SK-N-DZ (cell line): ENCODE data around the gene RNH1.

Experiments
- DNase-seq: peaks from one replicate; pipeline ENCODE4 v3.0.0-alpha.2; 2015; ENCODE audit warnings: low spot score

The RNH1 gene

DNA sequence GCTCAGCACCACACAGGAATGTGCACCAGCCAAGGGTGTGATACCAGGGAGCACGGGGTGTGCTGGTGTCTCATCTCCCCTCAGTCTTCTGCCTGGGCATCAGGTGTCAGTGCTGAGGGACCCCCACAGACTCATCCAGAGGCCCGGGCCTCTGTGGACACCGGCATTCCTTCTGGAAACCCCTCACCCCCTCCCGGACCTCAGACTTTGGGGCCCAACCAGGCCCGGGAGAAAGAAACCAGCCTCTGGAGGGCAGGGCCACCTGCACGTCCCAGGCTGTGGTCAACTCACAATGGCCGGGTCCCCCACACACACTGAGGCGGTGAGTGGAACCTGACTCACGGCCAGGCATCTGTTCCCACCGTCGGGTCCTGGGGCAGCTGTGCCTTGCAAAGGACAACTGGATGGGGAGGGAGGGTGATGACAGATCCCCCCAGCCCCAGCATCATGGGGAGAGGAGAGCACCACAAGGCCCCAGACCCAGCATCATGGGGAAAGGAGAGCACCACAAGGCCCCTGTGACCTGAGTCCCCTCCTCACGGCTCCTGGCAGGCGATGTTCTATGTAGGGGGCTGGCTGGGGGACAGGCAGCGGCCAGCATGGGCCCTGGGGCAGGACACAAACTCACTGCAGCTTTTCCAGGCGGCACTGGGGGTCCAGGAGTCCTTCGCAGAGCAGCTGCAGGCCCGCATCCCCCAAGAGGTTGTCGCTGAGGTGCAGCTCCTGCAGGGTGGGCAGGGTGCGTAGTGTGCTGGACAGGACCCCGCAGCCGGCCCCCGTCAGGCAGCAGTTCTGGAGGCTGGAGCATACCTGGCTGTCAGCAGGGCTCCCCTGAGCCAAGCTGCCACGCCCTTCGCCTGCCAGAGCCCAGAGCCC is 7.6 kb downstream of the RNH1 start:
- DNase-seq = no peak

GRCh38 chr11:498297-499181 is 8.5 kb downstream of the RNH1 start:
- no peak for DNase-seq

DNA sequence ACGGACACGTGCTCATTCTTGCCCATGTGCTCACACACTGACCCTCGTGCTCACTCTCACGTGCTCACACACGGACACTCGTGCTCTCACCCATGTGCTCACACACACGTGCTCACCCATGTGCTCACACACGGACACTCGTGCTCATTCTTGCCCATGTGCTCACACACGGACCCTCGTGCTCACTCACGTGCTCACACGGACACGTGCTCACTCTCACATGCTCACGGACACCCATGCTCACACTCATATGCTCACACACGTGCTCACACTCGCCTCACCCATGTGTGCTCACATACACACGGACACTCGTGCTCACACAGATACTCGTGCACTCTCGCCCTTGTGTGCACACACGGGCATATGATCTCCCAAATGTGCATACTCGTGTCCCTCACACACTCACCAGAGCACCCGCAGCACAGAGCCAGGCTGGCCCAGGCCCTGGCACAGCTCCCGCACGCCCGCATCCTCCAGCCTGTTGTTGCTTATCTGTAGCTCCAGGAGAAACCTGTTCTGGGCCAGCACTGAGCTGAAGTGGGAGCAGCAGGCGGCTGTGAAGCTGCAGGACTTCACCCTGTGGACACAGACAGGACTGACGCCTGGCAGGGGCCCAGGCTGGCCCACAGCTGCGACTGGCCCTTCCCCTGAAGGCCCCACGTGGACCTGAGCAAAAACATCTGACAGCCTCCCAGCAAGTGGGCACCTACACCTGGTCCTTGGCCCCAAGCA is 9.3 kb downstream of the RNH1 start:
- no peak for DNase-seq

DNA sequence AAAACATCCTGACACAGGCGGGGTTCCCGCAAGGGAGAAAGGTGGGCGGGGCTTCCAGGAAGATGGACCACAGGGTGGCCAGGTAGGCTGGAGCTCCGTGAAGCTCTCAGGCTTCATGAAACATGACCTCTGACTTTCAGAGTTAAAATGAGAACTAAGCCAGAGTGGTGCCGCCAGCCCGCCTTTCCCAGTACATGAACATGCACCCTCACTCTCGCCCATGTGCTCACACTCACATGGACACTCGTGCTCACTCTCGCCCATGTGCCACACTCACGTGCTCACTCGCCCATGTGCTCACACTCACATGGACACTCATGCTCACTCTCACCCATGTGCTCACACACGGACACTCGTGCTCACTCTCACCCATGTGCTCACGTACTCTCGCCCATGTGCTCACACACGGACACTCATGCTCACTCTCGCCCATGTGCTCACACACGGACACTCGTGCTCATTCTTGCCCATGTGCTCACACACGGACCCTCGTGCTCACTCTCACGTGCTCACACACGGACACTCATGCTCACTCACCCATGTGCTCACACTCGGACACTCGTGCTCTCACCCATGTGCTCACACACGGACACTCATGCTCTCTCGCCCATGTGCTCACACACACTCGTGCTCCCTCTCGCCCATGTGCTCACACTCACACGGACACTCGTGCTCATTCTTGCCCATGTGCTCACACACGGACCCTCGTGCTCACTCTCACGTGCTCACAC is 10.0 kb downstream of the RNH1 start:
- DNase-seq = no peak

- no peak for DNase-seq
Measured at GRCh38 chr11:495537-495931, 11.5 kb downstream of the RNH1 start.

GRCh38 chr11:494761-495536 is 12.1 kb downstream of the RNH1 start:
- DNase-seq = no peak

- DNase-seq = no peak
Measured at GRCh38 chr11:492427-493226, 14.4 kb downstream of the RNH1 start.

DNA sequence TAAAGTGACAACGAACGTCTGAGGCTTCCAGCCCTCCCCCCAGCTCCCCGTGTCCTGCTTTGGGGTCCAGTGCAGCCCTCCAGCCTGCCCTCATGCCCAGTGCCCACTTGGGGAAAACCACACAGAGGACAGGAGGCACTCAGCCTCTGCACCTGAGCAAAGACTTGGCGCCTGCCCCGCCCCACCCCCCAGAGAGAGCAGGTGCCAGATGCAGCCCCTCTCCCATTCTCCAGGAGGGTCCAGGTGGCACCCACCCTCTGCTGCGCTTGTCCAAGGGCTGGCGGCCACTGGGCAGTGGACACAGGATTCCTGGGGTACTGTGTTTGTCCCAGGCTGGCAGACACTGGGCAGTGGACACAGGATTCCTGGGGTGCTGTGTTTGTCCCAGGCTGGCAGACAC is 15.7 kb downstream of the RNH1 start:
- no peak for DNase-seq

DNA sequence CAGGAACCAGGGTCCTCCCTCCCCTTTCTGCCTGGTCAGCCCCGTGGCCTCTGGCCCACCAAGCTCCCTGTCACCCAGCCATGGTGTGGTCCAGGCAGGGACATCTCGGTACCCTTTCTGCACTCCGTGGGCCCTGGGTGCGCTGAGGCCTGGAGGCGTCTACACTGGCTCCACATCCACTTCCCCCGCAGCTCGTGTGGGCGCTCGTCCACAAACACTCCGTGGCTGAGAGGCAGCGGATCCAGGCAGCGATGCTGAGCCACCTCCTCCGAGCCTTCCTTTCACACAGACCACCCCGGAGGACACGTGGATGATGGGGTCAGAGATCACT is 16.1 kb downstream of the RNH1 start:
- no peak for DNase-seq

GRCh38 chr11:490186-490929 is 16.7 kb downstream of the RNH1 start:
- no peak for DNase-seq

GRCh38 chr11:489610-490185 is 17.3 kb downstream of the RNH1 start:
- no peak for DNase-seq

GRCh38 chr11:488992-489391 is 18.1 kb downstream of the RNH1 start:
- no peak for DNase-seq

DNA sequence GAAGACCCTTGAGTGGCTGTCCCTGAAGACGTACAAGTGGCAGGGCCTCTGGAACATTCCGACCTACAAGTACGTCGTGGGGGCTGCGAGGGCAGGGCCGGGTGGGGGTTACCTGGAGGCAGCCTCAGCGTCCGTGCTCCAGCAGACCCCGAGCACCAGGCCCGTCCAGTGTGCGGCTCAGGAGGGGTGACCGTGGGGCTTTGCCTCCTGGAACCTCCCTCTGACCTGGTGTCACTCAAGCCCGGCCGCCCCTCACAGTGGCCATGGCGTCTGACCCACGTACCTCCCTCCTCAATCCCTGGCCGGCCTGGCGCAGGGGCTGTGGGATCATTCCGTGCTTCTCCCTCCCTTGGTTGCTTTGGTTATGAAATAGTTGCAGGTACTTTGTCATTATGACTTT is 18.5 kb downstream of the RNH1 start:
- no peak for DNase-seq

GRCh38 chr11:488062-488461 is 19.0 kb downstream of the RNH1 start:
- no peak for DNase-seq

- no peak for DNase-seq
Measured at GRCh38 chr11:487571-488021, 19.4 kb downstream of the RNH1 start.

GRCh38 chr11:486189-486588 is 20.9 kb downstream of the RNH1 start:
- no peak for DNase-seq

DNA sequence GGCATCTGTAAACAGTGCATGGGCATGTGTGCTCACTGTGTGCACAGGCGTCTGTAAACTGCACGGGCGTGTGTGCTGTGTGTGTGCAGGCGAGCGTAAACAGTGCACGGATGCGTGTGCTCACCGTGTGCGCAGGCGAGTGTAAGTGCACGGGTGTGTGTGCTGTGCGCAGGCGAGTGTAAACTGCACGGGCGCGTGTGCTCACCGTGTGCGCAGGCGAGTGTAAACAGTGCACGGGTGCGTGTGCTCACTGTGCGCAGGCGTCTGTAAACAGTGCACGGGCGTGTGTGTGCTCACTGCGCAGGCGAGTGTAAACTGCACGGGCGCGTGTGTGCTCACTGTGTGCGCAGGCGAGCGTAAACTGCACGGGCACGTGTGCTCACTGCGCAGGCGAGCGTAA is 22.4 kb downstream of the RNH1 start:
- DNase-seq = no peak

DNA sequence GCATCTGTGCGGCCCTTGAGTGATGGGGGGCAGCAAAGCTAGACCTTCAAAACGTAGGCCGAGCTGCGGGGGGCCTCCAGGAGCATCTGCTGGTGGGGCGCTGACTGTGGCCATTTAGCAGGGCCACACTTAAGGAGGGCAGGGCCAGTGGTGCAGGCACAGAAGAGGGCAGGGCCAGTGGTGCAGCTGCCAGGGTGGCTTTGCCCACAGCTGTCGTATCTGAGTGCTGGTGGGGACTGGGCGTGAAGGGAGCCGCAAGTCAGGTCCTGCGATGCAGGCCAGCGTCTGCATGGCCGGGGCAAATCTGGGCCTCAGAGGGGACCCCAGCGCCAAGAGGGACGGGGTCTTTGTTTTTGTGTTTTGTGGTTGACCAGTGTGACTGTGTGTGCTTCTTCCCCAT is 27.7 kb downstream of the RNH1 start:
- no peak for DNase-seq
